Measurements from ENCODE around the gene ABTB2. TPM values are rescaled to one million over a fixed set of nuclear protein-coding genes. Genes with fewer than 3 reads are reported as not detected.

The ABTB2 gene
- total and polyA plus RNA-seq, 4 donors: 0.73 to 3.3 (median 2.7) TPM

GRCh38 chr11:34317666-34318065, 40.1 kb downstream of the ABTB2 start:
- no peaks in the 10 kb centered on the region for H3K9me3 ChIP-seq (ENCODE audit: control insufficient read depth in 4 of 4, insufficient read depth in 3 of 4, low read length in 3 of 4)
- no peaks in the 10 kb centered on the region for H3K27me3 ChIP-seq (ENCODE audit: control insufficient read depth in 3 of 3, insufficient read depth in 3 of 3, low read length in 2 of 3)
- TF ChIP-seq, protein P1, sequence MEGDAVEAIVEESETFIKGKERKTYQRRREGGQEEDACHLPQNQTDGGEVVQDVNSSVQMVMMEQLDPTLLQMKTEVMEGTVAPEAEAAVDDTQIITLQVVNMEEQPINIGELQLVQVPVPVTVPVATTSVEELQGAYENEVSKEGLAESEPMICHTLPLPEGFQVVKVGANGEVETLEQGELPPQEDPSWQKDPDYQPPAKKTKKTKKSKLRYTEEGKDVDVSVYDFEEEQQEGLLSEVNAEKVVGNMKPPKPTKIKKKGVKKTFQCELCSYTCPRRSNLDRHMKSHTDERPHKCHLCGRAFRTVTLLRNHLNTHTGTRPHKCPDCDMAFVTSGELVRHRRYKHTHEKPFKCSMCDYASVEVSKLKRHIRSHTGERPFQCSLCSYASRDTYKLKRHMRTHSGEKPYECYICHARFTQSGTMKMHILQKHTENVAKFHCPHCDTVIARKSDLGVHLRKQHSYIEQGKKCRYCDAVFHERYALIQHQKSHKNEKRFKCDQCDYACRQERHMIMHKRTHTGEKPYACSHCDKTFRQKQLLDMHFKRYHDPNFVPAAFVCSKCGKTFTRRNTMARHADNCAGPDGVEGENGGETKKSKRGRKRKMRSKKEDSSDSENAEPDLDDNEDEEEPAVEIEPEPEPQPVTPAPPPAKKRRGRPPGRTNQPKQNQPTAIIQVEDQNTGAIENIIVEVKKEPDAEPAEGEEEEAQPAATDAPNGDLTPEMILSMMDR (IDR thresholded peaks at IDR 0.05; ENCODE audit: control extremely low read depth, extremely low read depth): no peak
- H3K27ac ChIP-seq (ENCODE audit: low read depth in 1 of 2, low read length in 1 of 2): no peak overlapping the region
- DNase-seq (no peak), ATAC-seq (ENCODE audit: insufficient read depth, low FRiP score) (no peak)
- 90 to 94% methylated on average over 4 of the region's 4 CpGs for WGBS, 2 donors
- H3K4me3 ChIP-seq: no peak overlapping the region
- no peak overlapping the region for H3K9ac ChIP-seq (ENCODE audit: insufficient read depth in 1 of 2, low read length in 2 of 2)
- H3K36me3 ChIP-seq (ENCODE audit: control insufficient read depth in 4 of 4, insufficient read depth in 4 of 4, low read length in 4 of 4): no peaks in the 10 kb centered on the region
- H3K4me1 ChIP-seq (ENCODE audit: control insufficient read depth in 5 of 5, insufficient read depth in 5 of 5, low read length in 5 of 5): peaks cover 0 to 10% (median 0%) of the 10 kb centered on the region in 5 donors

DNA sequence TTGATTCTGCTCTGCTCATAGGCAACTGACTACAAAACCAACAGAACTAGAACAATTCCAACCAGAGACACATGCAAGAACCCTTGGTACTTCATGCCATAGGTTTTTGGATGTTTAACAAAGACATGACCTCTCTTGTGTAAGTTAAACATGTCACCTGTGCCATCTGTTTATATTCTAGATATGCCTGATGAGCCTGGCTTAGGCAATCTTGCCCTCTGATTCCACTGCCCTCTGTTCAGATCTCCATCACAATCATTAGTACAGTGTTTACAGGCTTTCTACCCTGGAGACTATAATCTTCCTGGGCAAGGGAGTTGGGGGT, 40.8 kb downstream of the ABTB2 start:
- H3K36me3 ChIP-seq (ENCODE audit: control insufficient read depth in 4 of 4, insufficient read depth in 4 of 4, low read length in 4 of 4): no peaks in the 10 kb centered on the region
- H3K27me3 ChIP-seq (ENCODE audit: control insufficient read depth in 3 of 3, insufficient read depth in 3 of 3, low read length in 2 of 3): no peaks in the 10 kb centered on the region
- H3K4me1 ChIP-seq (ENCODE audit: control insufficient read depth in 5 of 5, insufficient read depth in 5 of 5, low read length in 5 of 5): peaks cover 0 to 10% (median 0%) of the 10 kb centered on the region in 5 donors
- ATAC-seq (ENCODE audit: insufficient read depth, low FRiP score) (no peak), DNase-seq (no peak)
- TF ChIP-seq, protein P1 (IDR thresholded peaks at IDR 0.05; ENCODE audit: control extremely low read depth, extremely low read depth): no peak
- no peak overlapping the region for H3K9ac ChIP-seq (ENCODE audit: insufficient read depth in 1 of 2, low read length in 2 of 2)
- H3K4me3 ChIP-seq: no peak overlapping the region
- H3K9me3 ChIP-seq (ENCODE audit: control insufficient read depth in 4 of 4, insufficient read depth in 3 of 4, low read length in 3 of 4): no peaks in the 10 kb centered on the region
- no peak overlapping the region for H3K27ac ChIP-seq (ENCODE audit: low read depth in 1 of 2, low read length in 1 of 2)

DNA sequence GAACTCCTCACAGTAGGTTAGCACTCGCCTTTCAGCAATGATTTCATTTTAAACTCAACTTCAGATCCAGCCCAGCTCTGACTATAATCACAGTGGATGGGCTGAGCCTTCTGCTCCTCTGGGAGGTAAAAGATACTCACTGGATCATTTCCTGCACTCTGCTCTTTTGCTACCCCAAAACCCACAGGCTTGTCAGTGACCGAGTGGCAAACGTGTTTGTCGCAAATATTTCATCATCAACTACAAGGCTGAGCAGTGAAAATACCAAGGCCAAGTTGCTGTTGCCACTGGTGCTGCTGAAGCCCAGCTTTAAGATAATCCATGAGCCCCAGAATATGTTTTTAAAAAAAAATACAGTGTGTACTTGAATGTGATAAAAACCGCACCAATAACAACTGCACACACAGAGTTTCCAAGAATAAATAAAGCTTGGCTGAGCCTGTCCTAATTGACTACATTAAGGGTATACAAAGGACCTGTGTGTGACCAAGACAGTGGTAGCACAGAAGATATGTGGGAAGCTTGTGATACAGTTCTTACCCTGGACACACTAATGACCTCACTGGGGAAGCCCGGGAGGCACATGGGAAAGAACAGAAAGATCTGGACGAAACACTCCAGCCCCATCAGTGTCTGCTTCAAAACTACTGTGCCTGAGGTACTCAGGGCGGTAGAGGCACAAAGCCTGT, 41.3 kb downstream of the ABTB2 start:
- WGBS, 2 donors: 57 to 66% methylated on average over 8 of the region's 8 CpGs

More for the DNA sequence above, 41.3 kb downstream of the ABTB2 start:
- Histone ChIP-seq H3K9ac (ENCODE audit: insufficient read depth in 1 of 2, low read length in 2 of 2) (peak overlapping the region in 1 of 2 donors; percentile 43), H3K9me3 (ENCODE audit: control insufficient read depth in 4 of 4, insufficient read depth in 3 of 4, low read length in 3 of 4) (no peaks in the 10 kb centered on the region), H3K36me3 (ENCODE audit: control insufficient read depth in 4 of 4, insufficient read depth in 4 of 4, low read length in 4 of 4) (no peaks in the 10 kb centered on the region), H3K27me3 (ENCODE audit: control insufficient read depth in 3 of 3, insufficient read depth in 3 of 3, low read length in 2 of 3) (no peaks in the 10 kb centered on the region), H3K4me3 (no peak overlapping the region), H3K4me1 (ENCODE audit: control insufficient read depth in 5 of 5, insufficient read depth in 5 of 5, low read length in 5 of 5) (peaks cover 0 to 12% (median 0%) of the 10 kb centered on the region in 5 donors), H3K27ac (ENCODE audit: low read depth in 1 of 2, low read length in 1 of 2) (no peak overlapping the region)
- TF ChIP-seq, protein P1 (IDR thresholded peaks at IDR 0.05; ENCODE audit: control extremely low read depth, extremely low read depth): no peak
- no peak for ATAC-seq (ENCODE audit: insufficient read depth, low FRiP score)
- no peak for DNase-seq
